HG03575 (cell line): ENCODE measurements around the gene CREBBP.

ENCODE experiments used
- ATAC-seq: cut with Tn5 transposase; IDR thresholded peaks from one replicate; pipeline ENCODE4 v1.9.1; 2021; ENCODE audit not compliant: unreplicated experiment, insufficient number of reproducible peaks, low FRiP score; ENCODE audit errors: extremely low read depth

The CREBBP gene

GRCh38 chr16:3706253-3707012 is 174.1 kb downstream of the CREBBP start:
- ATAC-seq: no peak

DNA sequence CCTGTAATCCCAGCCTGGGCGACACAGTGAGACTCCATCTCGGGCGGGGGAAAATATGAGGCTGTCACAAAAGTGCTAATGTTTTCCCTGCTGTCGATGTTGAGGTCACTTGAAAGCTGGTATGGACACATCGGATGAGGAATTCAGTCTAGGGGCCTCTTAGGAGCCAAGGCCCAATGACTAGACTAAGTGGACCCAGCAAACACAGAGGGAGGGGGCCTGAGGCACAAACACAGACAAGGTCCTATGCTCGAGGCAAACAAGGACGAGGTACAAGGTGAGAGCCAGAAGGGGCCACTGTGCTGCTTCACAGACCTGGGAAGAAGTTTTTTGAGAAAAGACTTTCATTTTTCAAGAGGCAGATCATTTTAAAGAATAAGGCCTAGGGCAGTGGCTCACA is 178.4 kb downstream of the CREBBP start:
- ATAC-seq: no peak

- ATAC-seq: no peak
Observed at GRCh38 chr16:3701531-3701930, 179.0 kb downstream of the CREBBP start.

DNA sequence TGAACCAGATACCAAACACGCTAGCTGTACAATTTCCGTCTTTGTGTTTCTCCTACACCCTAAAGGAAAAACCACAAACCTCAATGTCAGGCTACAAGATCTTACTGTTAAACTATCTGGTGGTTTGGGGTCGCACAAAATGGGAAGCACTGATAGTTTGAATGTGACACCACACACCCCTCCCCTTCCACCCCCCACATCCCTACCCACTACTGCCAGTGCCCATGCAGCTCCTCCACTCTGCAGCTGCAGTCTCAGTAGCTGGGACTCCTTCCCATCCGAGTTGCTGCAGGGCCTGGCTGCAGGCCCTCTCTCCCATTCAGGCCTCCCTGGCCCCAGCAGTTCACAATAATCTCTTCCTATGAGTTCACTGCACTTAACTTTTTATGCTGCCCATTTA is 181.6 kb downstream of the CREBBP start:
- ATAC-seq: no peak

- ATAC-seq: no peak
Observed at GRCh38 chr16:3696425-3697218, 183.9 kb downstream of the CREBBP start.

DNA sequence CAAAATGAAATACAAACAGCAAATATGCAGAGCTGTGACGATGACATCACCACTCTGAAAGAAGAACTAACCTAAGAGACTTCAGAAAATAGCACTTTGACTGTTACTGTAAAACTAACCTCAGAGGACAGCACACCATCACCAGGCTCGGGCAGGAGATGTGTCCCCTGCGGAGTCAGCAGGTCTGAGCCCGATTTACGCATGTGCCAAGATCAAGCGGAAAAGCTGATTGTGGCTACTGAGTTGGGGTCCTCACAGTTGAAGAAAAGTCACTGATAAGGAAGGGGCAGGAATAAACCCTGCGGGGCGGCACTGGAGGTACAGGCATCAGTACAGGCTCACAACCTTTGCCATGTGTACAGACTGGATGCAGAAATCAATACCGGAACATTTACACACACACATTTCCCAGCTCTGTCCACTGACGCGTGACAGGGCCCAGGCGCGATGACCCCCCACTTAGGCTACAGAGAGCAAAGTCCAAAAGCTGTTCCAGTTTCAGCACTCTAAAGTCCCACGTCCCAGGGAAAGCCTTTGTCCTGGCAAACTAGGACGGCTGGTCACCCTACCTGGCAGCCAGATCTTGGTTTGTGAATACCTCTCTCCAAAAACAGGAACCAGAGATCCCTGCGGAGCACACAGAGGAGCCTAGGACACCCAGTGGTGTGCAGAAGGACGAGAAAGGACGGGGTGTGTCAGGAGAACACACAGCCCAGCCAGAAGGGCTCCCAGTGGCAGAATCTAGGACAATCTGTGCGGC is 184.7 kb downstream of the CREBBP start:
- no peak for ATAC-seq

DNA sequence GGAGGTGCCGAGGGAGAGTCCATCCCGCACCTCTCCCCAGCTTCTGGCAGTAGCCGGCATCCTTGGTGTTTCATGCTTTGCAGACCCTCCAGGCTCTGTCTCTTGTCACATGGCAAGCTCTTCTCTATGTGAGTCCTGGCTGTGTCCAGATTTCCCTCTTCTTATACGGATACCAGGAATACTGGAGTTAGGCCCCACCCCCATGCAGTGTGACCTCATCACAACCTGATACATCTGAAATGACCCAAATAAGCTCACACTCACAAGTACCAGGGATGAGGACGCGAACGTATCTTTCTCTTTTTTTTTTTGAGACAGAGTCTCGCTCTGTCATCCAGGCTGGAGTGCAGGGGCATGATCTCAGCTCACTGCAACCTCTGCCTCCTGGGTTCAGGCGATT is 186.5 kb downstream of the CREBBP start:
- ATAC-seq: no peak

DNA sequence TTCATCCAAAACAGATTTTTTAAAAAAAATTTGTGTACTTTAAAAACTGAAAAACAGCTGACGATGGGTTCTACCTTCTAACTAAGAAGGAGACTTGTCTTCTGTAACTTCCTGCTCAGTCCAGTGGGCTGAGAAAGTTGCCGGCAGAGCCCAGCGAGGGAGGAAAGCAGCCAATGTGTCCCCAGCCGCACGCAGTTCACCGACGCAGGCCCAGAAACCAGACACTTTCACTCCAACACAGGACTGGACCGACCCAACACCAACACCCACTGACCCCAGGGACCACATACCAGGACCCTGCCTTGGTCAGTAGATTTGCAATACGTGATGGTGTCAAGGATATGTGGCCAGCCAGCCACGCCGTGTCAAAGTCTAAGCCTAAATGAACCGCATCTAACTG is 188.8 kb downstream of the CREBBP start:
- no peak for ATAC-seq

GRCh38 chr16:3690980-3691720 is 189.4 kb downstream of the CREBBP start:
- no peak for ATAC-seq

- ATAC-seq: no peak
Observed at GRCh38 chr16:3690470-3690928, 190.0 kb downstream of the CREBBP start.

GRCh38 chr16:3689731-3690130 is 190.8 kb downstream of the CREBBP start:
- no peak for ATAC-seq

GRCh38 chr16:3687792-3688191 is 192.7 kb downstream of the CREBBP start:
- ATAC-seq: no peak

DNA sequence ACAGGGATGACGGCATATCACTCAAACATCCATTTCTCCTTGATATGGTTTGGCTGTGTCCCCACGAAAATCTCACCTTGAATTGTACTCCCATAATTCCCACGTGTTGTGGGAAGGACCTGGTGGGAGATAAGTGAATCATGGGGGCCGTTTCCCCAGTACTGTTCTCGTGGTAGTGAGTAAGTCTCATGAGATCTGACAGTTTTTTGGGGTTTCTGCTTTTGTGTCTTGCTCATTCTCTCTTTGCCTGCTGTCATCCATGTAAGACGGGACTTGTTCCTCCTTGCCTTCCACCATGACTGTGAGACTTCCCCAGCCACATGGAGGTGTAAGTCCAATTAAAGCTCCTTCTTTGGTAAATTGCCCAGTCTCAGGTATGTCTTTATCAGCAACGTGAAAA is 193.5 kb downstream of the CREBBP start:
- no peak for ATAC-seq

- ATAC-seq: no peak
Observed at GRCh38 chr16:3681206-3681605, 199.3 kb downstream of the CREBBP start.

GRCh38 chr16:3677994-3678393 is 202.5 kb downstream of the CREBBP start:
- no peak for ATAC-seq

DNA sequence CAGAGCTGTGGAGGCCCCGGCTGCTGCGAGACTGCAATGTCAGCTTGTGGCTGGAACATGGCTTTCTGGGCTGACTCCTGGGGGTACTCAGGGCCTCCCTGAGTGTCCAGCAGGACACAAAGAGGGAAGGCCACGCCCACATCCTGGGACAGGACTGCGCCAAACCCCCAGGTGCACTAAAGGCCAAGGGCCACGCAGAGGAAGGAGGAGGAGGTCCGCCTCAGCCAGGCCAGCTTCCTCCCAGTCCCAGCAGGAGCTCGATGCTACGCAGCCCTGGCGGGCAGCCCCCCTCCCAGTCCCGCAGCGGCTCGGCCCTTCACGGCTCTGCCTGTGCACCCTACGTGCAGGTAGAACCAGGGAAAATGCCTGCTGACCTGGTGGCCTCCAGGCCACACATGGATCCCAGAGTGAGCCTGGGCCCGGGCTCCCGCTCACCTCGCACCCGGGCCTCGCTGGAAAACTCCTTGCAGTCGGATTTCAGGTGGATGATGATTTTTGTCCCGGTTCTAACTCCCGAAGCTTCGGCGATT is 204.8 kb downstream of the CREBBP start:
- no peak for ATAC-seq
